KMS-11 (cell line): Measurements from ENCODE around the gene DDX43.

Experiments used
- H2AFZ ChIP-seq: fragments of 200-600 bp; sonication (generic); 2 replicates; pipeline ENCODE4 v1.6.1; 2016; ENCODE audit warnings: antibody characterized with exemption, mixed run types, low read depth
- H3K27ac ChIP-seq: fragments of 200-600 bp; sonication (generic); 2 replicates; pipeline ENCODE4 v1.6.1; 2016; ENCODE audit warnings: mild to moderate bottlenecking, mixed run types
- H3K27me3 ChIP-seq: fragments of 200-600 bp; sonication (generic); 2 replicates; pipeline ENCODE4 v1.6.1; 2017; ENCODE audit warnings: mild to moderate bottlenecking, low read depth, mixed run types, moderate library complexity; ENCODE audit not compliant: insufficient read depth
- H3K36me3 ChIP-seq: fragments of 200-600 bp; sonication (generic); 2 replicates; pipeline ENCODE4 v1.6.1; 2017; ENCODE audit warnings: mild to moderate bottlenecking, mixed run types; ENCODE audit not compliant: insufficient read depth
- H3K4me1 ChIP-seq: fragments of 200-600 bp; sonication (generic); 2 replicates; pipeline ENCODE4 v1.6.1; 2016; ENCODE audit warnings: mild to moderate bottlenecking, low read depth, mixed run types; ENCODE audit not compliant: poor library complexity, severe bottlenecking
- H3K4me2 ChIP-seq: fragments of 200-600 bp; sonication (generic); 2 replicates; pipeline ENCODE4 v1.7.0; 2016; ENCODE audit warnings: mild to moderate bottlenecking, mixed run types
- H3K4me3 ChIP-seq: fragments of 200-600 bp; sonication (generic); IDR thresholded peaks from 2 replicates; pipeline ENCODE4 v1.6.1; 2017; ENCODE audit warnings: low read depth, low read length, mixed read lengths; ENCODE audit not compliant: insufficient read depth
- H3K79me2 ChIP-seq: fragments of 200-600 bp; sonication (generic); 2 replicates; pipeline ENCODE4 v1.6.1; 2016; ENCODE audit warnings: low read depth, mixed run types; ENCODE audit not compliant: insufficient read depth
- H3K9ac ChIP-seq: fragments of 200-600 bp; sonication (generic); 2 replicates; pipeline ENCODE4 v1.6.1; 2016; ENCODE audit warnings: mild to moderate bottlenecking, mixed run types
- H4K20me1 ChIP-seq: fragments of 200-600 bp; sonication (generic); 2 replicates; pipeline ENCODE4 v1.6.1; 2016; ENCODE audit warnings: mild to moderate bottlenecking, mixed run types; ENCODE audit not compliant: insufficient read depth
- CTCF ChIP-seq: fragments of 200-600 bp; sonication (generic); conservative IDR thresholded peaks from 2 replicates; pipeline ENCODE4 v1.6.1; 2017; ENCODE audit warnings: low read depth, mild to moderate bottlenecking, antibody characterized with exemption, low read length, moderate library complexity, mixed read lengths

The DDX43 gene

GRCh38 chr6:73400656-73401055 is 6.0 kb downstream of the DDX43 start:
- Histone ChIP-seq H3K36me3 (no peaks in the 10 kb centered on the region), H3K4me3 (no peak overlapping the region), H3K27me3 (no peaks in the 10 kb centered on the region), H3K27ac (no peak overlapping the region), H4K20me1 (no peaks in the 10 kb centered on the region), H3K4me2 (no peak overlapping the region; the same call in 1 of the 2 replicates), H2AFZ (no peak overlapping the region), H3K9ac (no peak overlapping the region), H3K79me2 (no peaks in the 10 kb centered on the region), H3K4me1 (peaks cover 16% of the 10 kb centered on the region)
- no peak for TF ChIP-seq CTCF

- H4K20me1 ChIP-seq = no peaks in the 10 kb centered on the region
- H2AFZ ChIP-seq = no peak overlapping the region
- no peak overlapping the region for H3K4me3 ChIP-seq
- H3K27ac ChIP-seq = no peak overlapping the region
- H3K4me2 ChIP-seq = no peak overlapping the region
- H3K36me3 ChIP-seq = no peaks in the 10 kb centered on the region
- TF ChIP-seq CTCF = no peak
- no peaks in the 10 kb centered on the region for H3K79me2 ChIP-seq
- no peaks in the 10 kb centered on the region for H3K4me1 ChIP-seq
- no peaks in the 10 kb centered on the region for H3K27me3 ChIP-seq
- no peak overlapping the region for H3K9ac ChIP-seq
Observed at GRCh38 chr6:73409395-73409794, 14.8 kb downstream of the DDX43 start.

- Histone ChIP-seq H3K4me3 (no peak overlapping the region), H3K79me2 (no peaks in the 10 kb centered on the region), H3K27ac (no peak overlapping the region), H3K4me2 (no peak overlapping the region), H3K36me3 (no peaks in the 10 kb centered on the region), H2AFZ (no peak overlapping the region), H3K4me1 (no peaks in the 10 kb centered on the region), H4K20me1 (no peaks in the 10 kb centered on the region), H3K9ac (no peak overlapping the region), H3K27me3 (no peaks in the 10 kb centered on the region)
- no peak for TF ChIP-seq CTCF
Observed at GRCh38 chr6:73413102-73413501, 18.5 kb downstream of the DDX43 start.

GRCh38 chr6:73418081-73418741 is 23.6 kb downstream of the DDX43 start:
- no peak for TF ChIP-seq CTCF
- no peak overlapping the region for H3K4me3 ChIP-seq
- no peak overlapping the region for H3K9ac ChIP-seq
- peaks cover 31% of the 10 kb centered on the region for H3K4me1 ChIP-seq
- H3K4me2 ChIP-seq = no peak overlapping the region
- H3K36me3 ChIP-seq = peaks cover under 1% of the 10 kb centered on the region; the same call in 1 of the 2 replicates
- H4K20me1 ChIP-seq = no peaks in the 10 kb centered on the region
- H3K79me2 ChIP-seq = no peaks in the 10 kb centered on the region
- H3K27ac ChIP-seq = no peak overlapping the region
- no peak overlapping the region for H2AFZ ChIP-seq
- no peaks in the 10 kb centered on the region for H3K27me3 ChIP-seq
